Keratinocyte (primary cell): Measurements from ENCODE around the gene MLPH.

Experiments
- EZH2 ChIP-seq: IDR thresholded peaks from one replicate; pipeline ENCODE4 v1.6.1; 2012; ENCODE audit warnings: inconsistent platforms, mild to moderate bottlenecking, low read length, moderate library complexity
- TF ChIP-seq, protein P1 (sequence below), 3 experiments: IDR thresholded peaks in 1 of 3; conservative IDR thresholded peaks in 1 of 3; optimal IDR thresholded peaks in 1 of 3; 2 replicates in 2 of 3; 3 replicates in 1 of 3; pipeline versions ENCODE3 to v1.5.1; 2011; ENCODE audit warnings: low read length in 3 of 3, mild to moderate bottlenecking in 3 of 3, moderate library complexity in 2 of 3, control low read depth in 1 of 3, inconsistent platforms in 1 of 3; ENCODE audit not compliant: insufficient read depth in 2 of 3; ENCODE audit errors: extremely low read depth in 1 of 3

GRCh38 chr2:237592425-237592980, 105.5 kb downstream of the MLPH start:
- TF ChIP-seq, protein P1, sequence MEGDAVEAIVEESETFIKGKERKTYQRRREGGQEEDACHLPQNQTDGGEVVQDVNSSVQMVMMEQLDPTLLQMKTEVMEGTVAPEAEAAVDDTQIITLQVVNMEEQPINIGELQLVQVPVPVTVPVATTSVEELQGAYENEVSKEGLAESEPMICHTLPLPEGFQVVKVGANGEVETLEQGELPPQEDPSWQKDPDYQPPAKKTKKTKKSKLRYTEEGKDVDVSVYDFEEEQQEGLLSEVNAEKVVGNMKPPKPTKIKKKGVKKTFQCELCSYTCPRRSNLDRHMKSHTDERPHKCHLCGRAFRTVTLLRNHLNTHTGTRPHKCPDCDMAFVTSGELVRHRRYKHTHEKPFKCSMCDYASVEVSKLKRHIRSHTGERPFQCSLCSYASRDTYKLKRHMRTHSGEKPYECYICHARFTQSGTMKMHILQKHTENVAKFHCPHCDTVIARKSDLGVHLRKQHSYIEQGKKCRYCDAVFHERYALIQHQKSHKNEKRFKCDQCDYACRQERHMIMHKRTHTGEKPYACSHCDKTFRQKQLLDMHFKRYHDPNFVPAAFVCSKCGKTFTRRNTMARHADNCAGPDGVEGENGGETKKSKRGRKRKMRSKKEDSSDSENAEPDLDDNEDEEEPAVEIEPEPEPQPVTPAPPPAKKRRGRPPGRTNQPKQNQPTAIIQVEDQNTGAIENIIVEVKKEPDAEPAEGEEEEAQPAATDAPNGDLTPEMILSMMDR (optimal IDR thresholded peaks at IDR 0.05 in 1 of 3, IDR thresholded peaks at IDR 0.05 in 1 of 3, conservative IDR thresholded peaks at IDR 0.05 in 1 of 3; ENCODE audit: extremely low read depth in 1 of 3, insufficient read depth in 2 of 3, low read length in 3 of 3) = no peak
- no peak for TF ChIP-seq EZH2
